ENCODE results near the gene MISP. TPM values are rescaled to one million over a fixed set of nuclear protein-coding genes. Genes with fewer than 3 reads are reported as not detected.

The MISP gene
- total RNA-seq, 1 experiment from 2014 or later: 5.8 TPM

DNA sequence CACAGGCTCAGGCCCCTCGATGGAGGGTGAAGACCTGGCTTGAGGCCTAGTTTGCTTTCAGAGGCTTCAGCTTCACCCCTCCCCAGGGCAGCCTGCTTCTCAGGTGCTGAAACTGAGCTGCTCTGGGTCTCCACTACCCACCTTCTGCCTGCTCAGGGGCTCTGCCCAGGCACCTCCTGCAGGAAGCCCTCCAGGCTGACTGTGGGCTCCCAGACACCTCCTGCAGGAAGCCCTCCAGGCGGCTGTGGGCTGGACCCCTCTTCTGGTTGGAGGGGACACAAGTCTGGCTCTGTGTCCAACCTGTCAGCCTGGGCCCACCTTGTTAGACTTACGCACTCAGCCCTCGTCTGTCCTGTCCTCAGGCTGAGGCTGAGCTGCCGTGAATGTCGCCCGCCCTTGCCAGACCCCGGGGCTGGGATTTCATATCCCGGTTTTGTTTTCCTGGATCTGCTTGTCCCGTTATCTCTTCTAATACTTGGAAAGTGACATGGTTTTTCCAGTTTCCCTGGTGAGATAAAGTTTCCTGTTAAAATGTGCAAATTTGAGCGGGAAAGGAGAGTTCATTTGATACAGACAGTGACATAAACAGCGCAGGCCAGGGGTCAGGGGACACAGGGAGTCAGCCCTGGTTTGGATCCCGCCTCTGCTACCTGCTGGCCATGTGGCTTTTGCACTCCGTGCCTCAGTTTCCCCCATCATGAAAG, 20.8 kb upstream of the MISP start:
- H3K27me3 ChIP-seq (ENCODE audit: control insufficient read depth, insufficient read depth, low read length): no peaks in the 10 kb centered on the region
- intact Hi-C loops (cut with micrococcal nuclease; ENCODE audit: unreplicated experiment): loop anchor here (5.0 kb wide), 1 partner anchor 58 kb away; no protein-coding TSS in a partner anchor
- no peaks in the 10 kb centered on the region for H3K9me3 ChIP-seq (ENCODE audit: control insufficient read depth, insufficient read depth, low read depth, low read length)
- no TSS peak for BruUV-seq (replicated peaks)
- no peaks in the 10 kb centered on the region for H3K36me3 ChIP-seq (ENCODE audit: control insufficient read depth, insufficient read depth, low read length)
- no peak overlapping the region for H3K4me3 ChIP-seq (ENCODE audit: low read depth in 2 of 2, low read length in 2 of 2)
- ChIA-PET POLR2A (no interaction called here), CTCF (interaction anchor here (0.6 kb wide), 1 partner anchor 110 kb away, joined by 3 read pairs; no protein-coding TSS in a partner anchor)
- H3K4me1 ChIP-seq (ENCODE audit: control insufficient read depth, insufficient read depth, low read length): no peaks in the 10 kb centered on the region; the same call in 1 of the 2 replicates
- TF ChIP-seq, protein P1, sequence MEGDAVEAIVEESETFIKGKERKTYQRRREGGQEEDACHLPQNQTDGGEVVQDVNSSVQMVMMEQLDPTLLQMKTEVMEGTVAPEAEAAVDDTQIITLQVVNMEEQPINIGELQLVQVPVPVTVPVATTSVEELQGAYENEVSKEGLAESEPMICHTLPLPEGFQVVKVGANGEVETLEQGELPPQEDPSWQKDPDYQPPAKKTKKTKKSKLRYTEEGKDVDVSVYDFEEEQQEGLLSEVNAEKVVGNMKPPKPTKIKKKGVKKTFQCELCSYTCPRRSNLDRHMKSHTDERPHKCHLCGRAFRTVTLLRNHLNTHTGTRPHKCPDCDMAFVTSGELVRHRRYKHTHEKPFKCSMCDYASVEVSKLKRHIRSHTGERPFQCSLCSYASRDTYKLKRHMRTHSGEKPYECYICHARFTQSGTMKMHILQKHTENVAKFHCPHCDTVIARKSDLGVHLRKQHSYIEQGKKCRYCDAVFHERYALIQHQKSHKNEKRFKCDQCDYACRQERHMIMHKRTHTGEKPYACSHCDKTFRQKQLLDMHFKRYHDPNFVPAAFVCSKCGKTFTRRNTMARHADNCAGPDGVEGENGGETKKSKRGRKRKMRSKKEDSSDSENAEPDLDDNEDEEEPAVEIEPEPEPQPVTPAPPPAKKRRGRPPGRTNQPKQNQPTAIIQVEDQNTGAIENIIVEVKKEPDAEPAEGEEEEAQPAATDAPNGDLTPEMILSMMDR (IDR thresholded peaks at IDR 0.05): no peak
- TF ChIP-seq, protein P2, sequence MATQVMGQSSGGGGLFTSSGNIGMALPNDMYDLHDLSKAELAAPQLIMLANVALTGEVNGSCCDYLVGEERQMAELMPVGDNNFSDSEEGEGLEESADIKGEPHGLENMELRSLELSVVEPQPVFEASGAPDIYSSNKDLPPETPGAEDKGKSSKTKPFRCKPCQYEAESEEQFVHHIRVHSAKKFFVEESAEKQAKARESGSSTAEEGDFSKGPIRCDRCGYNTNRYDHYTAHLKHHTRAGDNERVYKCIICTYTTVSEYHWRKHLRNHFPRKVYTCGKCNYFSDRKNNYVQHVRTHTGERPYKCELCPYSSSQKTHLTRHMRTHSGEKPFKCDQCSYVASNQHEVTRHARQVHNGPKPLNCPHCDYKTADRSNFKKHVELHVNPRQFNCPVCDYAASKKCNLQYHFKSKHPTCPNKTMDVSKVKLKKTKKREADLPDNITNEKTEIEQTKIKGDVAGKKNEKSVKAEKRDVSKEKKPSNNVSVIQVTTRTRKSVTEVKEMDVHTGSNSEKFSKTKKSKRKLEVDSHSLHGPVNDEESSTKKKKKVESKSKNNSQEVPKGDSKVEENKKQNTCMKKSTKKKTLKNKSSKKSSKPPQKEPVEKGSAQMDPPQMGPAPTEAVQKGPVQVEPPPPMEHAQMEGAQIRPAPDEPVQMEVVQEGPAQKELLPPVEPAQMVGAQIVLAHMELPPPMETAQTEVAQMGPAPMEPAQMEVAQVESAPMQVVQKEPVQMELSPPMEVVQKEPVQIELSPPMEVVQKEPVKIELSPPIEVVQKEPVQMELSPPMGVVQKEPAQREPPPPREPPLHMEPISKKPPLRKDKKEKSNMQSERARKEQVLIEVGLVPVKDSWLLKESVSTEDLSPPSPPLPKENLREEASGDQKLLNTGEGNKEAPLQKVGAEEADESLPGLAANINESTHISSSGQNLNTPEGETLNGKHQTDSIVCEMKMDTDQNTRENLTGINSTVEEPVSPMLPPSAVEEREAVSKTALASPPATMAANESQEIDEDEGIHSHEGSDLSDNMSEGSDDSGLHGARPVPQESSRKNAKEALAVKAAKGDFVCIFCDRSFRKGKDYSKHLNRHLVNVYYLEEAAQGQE (IDR thresholded peaks at IDR 0.05; ENCODE audit: insufficient read depth in 1 of 2, low read depth in 2 of 2, low read length in 1 of 2): no peak
- TF ChIP-seq POLR2AphosphoS5 (IDR thresholded peaks at IDR 0.05; ENCODE audit: low read depth, low read length): no peak
- TF ChIP-seq SIN3A (IDR thresholded peaks at IDR 0.05; ENCODE audit: borderline replicate concordance, insufficient read depth, low read depth, low read length): no peak
- TF ChIP-seq TCF7L2 (IDR thresholded peaks at IDR 0.05; ENCODE audit: low read depth, low read length): no peak
- DNase-seq (ENCODE audit: low read depth, low spot score): no peak
- ATAC-seq: peak; percentile 31
- in situ Hi-C loops (cut with HindIII; ENCODE audit: low pct_unique_long_range_greater_than_20kb, low sequenced_read_pairs): no loop called here
- H3K27ac ChIP-seq (ENCODE audit: low read length): no peak overlapping the region

DNA sequence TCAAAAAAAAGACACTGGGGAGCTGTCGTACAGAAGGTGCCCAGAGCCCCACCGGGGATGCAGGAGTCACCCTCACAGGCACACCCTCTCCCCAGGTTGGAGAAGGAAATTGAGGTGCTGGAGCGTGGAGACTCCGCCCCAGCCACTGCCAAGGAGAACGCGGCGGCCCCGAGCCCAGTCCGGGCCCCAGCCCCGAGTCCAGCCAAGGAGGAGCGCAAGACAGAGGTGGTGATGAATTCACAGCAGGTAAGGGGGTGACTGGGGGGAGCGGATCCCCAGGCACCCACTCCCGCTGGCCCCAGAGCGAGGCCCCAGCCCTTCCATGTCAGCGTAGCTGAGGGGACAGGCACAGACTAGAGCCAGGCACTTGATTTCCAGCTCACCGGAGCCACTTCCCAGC, 19.9 kb upstream of the MISP start:
- CTCF ChIA-PET: interaction anchor here (0.6 kb wide), 2 partner anchors 58 to 109 kb away, joined by 3 read pairs; no protein-coding TSS in a partner anchor
- no peak overlapping the region for H3K4me3 ChIP-seq (ENCODE audit: low read depth in 2 of 2, low read length in 2 of 2)
- H3K27me3 ChIP-seq (ENCODE audit: control insufficient read depth, insufficient read depth, low read length): no peaks in the 10 kb centered on the region
- ATAC-seq: no peak
- in situ Hi-C loops (cut with HindIII; ENCODE audit: low pct_unique_long_range_greater_than_20kb, low sequenced_read_pairs): no loop called here
- H3K9me3 ChIP-seq (ENCODE audit: control insufficient read depth, insufficient read depth, low read depth, low read length): no peaks in the 10 kb centered on the region
- POLR2A ChIA-PET: no interaction called here
- no peaks in the 10 kb centered on the region; the same call in 1 of the 2 replicates for H3K4me1 ChIP-seq (ENCODE audit: control insufficient read depth, insufficient read depth, low read length)
- DNase-seq (ENCODE audit: low read depth, low spot score): no peak
- no TSS peak for BruUV-seq (replicated peaks)
- no peak overlapping the region for H3K27ac ChIP-seq (ENCODE audit: low read length)
- TF ChIP-seq, protein P2 (IDR thresholded peaks at IDR 0.05; ENCODE audit: insufficient read depth in 1 of 2, low read depth in 2 of 2, low read length in 1 of 2): no peak
- TF ChIP-seq POLR2AphosphoS5 (IDR thresholded peaks at IDR 0.05; ENCODE audit: low read depth, low read length) (no peak), SIN3A (IDR thresholded peaks at IDR 0.05; ENCODE audit: borderline replicate concordance, insufficient read depth, low read depth, low read length) (no peak), TCF7L2 (IDR thresholded peaks at IDR 0.05; ENCODE audit: low read depth, low read length) (no peak)
- TF ChIP-seq, protein P1 (IDR thresholded peaks at IDR 0.05): no peak
- no peaks in the 10 kb centered on the region for H3K36me3 ChIP-seq (ENCODE audit: control insufficient read depth, insufficient read depth, low read length)
- intact Hi-C loops (cut with micrococcal nuclease; ENCODE audit: unreplicated experiment): loop anchor here (5.0 kb wide), 1 partner anchor 59 kb away; no protein-coding TSS in a partner anchor

Measured in Panc1 (cell line).